GM19467 (cell line): ENCODE results near the gene KIF1C.

Experiments used
- ATAC-seq: cut with Tn5 transposase; IDR thresholded peaks from one replicate; pipeline ENCODE4 v1.9.1; 2021; ENCODE audit warnings: mild to moderate bottlenecking, moderate library complexity; ENCODE audit not compliant: unreplicated experiment

The KIF1C gene

DNA sequence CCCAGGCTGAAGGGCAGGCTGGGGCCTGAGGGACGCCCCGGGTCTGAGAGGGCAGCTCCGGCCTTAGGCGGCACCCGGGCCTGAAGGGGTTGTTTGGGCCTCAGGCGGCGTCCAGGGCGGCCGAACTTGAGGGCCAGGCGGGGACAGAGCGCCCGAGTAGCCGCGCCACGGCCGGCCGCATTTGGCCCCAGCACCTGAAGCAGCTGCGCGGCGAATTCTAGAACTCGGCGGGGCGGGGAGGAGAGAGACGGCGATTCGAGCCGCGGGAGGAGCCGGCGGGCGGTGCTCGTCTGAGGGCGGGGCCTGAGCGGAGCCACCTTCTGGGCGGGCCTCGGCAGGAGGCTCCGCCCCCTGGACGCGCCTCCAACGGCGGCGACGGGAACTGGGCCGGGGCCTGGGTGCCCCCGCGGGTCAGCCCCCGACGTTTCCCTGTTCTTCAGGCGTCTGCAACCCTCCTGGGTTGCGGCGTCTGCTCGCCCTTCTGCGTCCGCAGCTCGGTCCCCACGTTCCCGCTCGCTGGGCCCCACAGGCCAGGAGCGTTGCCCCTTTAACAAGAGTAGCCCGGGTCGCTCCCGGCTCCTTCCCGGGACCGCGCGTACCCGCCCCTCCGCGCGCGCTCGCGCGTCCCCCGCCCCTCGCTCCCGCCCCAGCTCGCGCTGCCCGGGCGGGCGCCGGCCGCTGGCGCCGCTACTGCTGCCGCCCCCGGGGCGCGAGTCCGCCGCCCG, at the start of gene KIF1C, which contains the start of gene INCA1:
TSS of gene KIF1C (plus strand) at position 649 of the 725 bp plus-strand sequence. CDS start 2,297 bp downstream, outside the sequence.
TSS of gene INCA1 (minus strand) at position 221 of the 725 bp plus-strand sequence. CDS start 3,085 bp downstream, outside the sequence.
- ATAC-seq, result peak; percentile 79

DNA sequence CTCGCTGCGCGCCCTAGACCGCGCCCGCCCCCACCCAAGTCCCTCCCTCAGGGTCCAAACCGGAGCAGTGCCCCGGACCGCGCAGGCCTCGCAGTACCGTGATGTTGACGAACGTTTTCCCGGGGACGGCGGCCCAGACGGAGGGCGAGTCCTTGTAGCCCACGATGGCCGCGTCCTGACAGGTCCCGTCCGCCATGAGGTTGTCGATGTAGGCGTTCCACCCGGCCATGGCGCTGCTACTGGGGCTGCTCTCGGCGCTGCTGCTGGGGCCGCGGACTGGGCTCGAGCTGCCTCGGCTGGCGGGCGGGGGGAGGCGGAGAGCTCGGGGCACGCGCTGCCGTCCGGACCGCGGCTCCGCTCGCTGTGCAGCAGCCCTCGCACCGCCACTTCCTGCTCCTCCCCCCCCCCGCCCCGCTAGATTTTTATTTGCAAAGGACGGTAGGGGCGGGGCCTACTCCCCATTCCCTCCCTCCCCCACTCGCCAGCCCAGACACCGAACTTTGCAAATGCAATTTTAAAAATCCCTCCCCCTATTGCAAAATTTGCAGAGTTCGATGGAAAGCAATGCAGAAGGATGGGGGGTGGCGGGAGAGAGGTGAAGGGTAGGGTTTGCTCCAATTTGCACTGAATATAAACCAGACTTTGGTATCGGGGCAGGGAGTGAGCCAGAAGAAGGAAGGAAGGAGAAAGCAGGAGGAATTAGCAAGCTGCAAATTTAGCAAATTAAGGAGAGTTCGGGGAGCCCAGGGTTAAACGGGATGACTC, 49.4 kb upstream of the KIF1C start, which contains the start of gene PFN1:
TSS of gene PFN1 (minus strand) at position 365 of the 765 bp plus-strand sequence. CDS start at position 229, 136 bp downstream.
- ATAC-seq, result peak; percentile 7

DNA sequence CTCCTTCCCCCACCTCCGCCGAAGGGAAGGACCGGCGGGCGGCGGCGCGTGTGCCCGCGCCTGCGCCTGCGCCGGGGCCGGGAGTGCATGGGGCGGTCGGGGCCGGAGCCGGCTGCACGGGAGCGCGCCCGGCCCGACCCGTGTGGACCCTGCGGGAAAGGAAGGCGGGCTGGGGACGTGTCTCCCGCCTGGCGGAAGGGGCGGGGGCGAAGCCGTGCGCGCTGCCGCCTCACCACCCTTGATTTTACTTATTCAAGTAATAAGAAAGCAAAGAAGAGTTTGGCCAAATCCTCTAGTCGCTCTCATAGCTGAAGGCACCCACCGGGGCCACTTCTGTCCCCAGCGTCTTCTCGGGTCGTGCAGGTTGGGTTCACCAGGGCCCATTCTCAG, 48.8 kb upstream of the KIF1C start:
- ATAC-seq, result peak; percentile 26

- peak; percentile 22 for ATAC-seq
Observed at GRCh38 chr17:4949321-4950074, 48.3 kb upstream of the KIF1C start.

DNA sequence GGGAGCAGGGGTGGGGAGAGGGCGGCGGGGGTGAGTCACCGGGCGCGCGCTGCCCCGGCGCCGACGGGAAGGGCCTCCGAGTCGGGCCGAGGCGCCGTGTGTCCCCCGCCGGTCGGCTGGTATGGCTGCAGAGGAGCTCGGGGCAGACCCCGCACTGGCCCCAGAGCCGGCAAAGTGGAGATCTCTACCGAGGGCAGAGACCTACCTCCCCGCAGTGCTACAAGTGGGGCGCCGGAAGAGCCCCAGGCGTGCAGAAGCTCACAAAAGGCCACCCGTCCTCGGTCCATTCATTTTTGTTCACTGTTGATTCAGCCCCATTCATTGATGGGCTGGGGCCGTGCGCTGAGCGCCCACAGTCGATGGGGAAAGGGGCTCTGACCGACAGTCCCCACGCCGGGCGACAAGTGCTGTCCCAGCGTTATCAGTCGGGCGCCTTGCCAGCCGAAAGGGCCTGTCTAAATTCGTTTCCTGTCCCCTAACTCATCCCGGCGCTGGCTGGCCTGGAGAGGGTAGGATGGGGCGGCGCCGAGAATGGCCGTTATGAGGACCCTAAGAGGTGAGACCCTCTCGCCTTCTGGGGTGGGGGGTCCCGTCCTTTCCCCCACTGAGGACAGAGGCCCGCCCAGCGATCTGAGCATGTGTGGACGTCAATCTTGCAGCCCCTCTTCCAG, 47.5 kb upstream of the KIF1C start:
- ATAC-seq, result peak; percentile 6

- ATAC-seq, result no peak
Observed at GRCh38 chr17:4950746-4951204, 47.0 kb upstream of the KIF1C start, which contains the start of gene ENO3. ENO3 (plus strand) TSS chr17:4951119; CDS start chr17:4951830, 711 bp downstream.

- no peak for ATAC-seq
Observed at GRCh38 chr17:4951486-4951885, 46.3 kb upstream of the KIF1C start.

GRCh38 chr17:4953451-4953961, 44.2 kb upstream of the KIF1C start:
- no peak for ATAC-seq

GRCh38 chr17:4955091-4955490, 42.7 kb upstream of the KIF1C start:
- no peak for ATAC-seq

DNA sequence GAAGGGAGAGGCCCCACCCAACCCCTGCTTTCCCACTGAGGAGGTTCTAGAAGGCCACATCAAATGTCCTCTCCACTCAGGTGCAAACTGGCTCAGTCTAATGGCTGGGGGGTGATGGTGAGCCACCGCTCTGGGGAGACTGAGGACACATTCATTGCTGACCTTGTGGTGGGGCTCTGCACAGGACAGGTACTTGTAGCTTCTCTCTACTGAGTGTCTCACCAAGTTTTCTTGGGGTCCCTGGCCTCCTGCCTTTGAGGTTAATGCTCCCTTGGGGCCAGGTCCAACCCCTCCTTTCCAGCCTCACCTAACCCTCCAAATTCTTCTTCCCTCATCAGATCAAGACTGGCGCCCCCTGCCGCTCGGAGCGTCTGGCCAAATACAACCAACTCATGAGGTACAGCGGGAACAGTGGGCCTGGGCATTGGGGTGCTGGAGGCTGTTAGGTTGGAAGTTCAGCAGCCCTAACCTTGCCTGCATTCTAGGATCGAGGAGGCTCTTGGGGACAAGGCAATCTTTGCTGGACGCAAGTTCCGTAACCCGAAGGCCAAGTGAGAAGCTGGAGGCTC, 41.2 kb upstream of the KIF1C start:
- no peak for ATAC-seq

DNA sequence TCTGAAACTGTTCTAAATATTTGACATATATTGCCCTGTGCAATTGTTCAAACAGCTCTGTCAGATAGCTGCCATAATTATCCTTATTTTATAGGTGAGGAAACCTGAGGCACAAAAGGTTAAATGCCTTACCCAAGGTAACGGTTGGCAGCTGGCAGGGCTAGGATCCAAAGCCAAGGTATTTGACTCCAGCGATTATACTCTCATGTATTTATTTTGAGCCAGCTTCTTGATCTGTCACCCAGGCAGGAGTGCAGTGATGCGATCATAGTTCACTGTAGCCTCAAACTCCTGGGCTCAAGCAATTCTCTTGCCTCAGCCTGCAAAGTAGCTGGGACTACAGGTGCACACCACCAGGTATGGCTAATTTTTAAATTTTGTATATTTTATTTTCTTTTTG, 39.6 kb upstream of the KIF1C start:
- no peak for ATAC-seq

- ATAC-seq, result no peak
Observed at GRCh38 chr17:4959261-4959965, 38.3 kb upstream of the KIF1C start.

DNA sequence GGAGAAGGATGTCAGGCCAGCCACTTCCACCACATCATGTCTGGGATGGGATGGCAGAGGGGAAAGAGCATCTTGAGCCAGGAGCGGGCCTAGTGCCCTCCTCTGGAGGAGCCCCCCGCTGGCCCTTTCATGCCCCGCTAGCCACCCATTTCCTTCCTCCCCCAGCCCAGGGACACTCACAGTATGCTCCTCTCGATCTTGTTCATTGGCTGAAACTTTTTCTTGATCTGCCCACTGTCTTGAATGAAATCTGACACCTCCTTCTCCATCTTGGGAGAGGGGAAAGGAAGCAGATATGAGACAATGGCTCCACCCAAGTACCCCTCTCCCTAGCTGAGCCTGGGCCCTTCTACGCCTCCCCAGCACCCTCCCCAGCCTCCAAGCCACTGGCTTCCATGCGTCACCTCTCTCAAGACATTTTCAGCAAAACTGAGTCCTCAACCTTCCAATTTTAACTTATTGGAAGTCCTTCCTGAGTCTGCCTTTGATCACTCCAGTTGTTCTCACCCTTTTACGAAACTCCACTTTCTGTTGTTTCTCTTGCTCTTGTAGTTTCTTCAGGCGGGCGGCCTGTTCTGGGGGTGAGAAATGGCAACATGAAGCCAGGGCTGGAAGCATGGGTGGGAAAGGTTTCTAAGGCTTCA, 37.3 kb upstream of the KIF1C start:
- ATAC-seq, result no peak

DNA sequence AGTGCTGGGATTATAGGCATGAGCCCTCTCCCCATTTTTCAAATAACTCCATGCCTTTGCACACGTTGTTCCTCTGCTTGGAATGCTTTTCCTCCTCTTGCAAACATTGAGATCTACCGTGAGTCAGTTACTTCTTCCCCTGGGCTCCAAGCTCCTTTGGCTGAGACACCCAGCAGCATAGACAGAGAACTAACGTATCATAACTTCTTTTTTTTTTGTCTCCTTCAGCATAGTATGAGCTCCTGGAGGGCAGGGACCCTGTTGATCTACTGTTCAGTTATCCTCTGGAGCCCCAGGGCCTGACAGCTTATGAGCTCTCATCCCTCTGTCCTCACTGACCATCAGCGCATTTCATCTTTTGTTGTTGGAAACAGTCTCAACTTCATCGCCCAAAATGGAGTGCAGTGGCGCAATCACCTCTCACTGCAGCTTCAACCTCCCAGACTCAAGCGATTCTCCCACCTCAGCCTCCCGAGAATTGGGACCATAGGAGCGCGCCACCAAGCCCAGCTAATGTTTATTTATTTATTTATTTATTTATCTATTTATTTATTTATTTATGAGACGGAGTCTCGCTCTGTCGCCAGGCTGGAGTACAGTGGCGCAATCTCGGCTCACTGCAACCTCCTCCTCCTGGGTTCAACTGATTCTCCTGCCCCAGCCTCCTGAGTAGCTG, 32.3 kb upstream of the KIF1C start:
- ATAC-seq, result no peak

DNA sequence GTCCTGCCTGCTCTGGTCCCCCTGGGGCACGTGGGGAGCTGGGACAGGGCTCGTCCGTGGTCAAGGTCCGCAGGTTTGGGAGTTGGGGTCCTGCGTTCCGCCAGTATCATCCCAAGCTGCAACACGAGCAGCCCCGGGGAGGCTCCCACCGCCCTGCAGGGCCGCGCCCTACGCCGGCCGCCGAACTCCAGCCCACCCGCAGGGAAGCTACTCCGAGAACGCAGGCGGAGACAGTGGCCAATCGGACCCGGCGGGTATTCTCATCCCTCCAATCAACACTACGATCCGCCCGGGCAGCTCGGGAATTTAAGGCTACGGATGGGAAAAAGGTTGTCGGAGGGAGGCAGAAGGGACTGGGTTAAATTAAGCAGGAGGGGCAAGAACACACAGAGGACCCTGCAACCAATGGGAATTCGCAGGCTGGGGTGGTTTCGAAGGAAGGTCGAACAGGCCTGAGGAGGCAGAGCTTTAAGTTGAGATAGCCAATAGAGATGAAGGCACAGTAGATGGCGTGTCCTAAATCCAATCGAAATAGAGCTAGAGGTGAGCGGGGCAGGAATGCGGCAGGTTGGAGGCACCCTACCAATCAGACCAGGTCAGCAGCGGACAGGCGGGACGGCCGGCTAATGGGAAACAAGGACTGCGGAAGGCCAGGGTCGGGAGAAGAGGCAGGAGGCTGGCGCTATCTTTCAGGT, 30.8 kb upstream of the KIF1C start:
- ATAC-seq, result peak; percentile 82

GRCh38 chr17:4967539-4968485, 29.9 kb upstream of the KIF1C start, which contains the start of gene SPAG7:
SPAG7 (minus strand) TSS chr17:4967817; CDS start chr17:4967804, 13 bp downstream.
- ATAC-seq, result peak; percentile 52
